ENCODE data around the gene RHOA. TPM values are rescaled to one million over a fixed set of nuclear protein-coding genes. Genes with fewer than 3 reads are reported as not detected.

RHOA gene
- total and polyA plus RNA-seq, 5 experiments from 2014 or later = 235 to 683 (median 478) TPM

Other genes starting within 250 kb of the RHOA start
- gene CCDC71, start 245.6 kb downstream of the RHOA start, total RNA-seq = 10 to 100 TPM; 44.0 to 44.7 TPM
- gene CCDC71, start 245.6 kb downstream of the RHOA start, polyA plus RNA-seq = 1 to 10 TPM; 1.6 to 2.0 (median 1.8) TPM
- gene KLHDC8B, start 240.4 kb downstream of the RHOA start, total RNA-seq = 1 to 10 TPM; 7.0 to 7.1 TPM
- 1 to 10 TPM; 3.6 to 4.9 (median 4.2) TPM for gene KLHDC8B, start 240.4 kb downstream of the RHOA start, polyA plus RNA-seq
- 10 to 100 TPM; 11.6 to 12.1 TPM for gene C3orf62, start 134.7 kb downstream of the RHOA start, total RNA-seq
- 1 to 10 TPM in 1 of 3 donors, under 1 TPM in 2; 0.73 to 1.4 (median 0.75) TPM for gene C3orf62, start 134.7 kb downstream of the RHOA start, polyA plus RNA-seq
- 100 to 1,000 TPM; 108 to 118 TPM for gene USP4, start 71.9 kb downstream of the RHOA start, total RNA-seq
- 10 to 100 TPM; 49.6 to 69.1 (median 50.6) TPM for gene USP4, start 71.9 kb downstream of the RHOA start, polyA plus RNA-seq
- gene GPX1, start 53.6 kb downstream of the RHOA start, total RNA-seq = 10 to 100 TPM; 73.6 to 83.7 TPM
- 100 to 1,000 TPM; 149 to 249 (median 224) TPM for gene GPX1, start 53.6 kb downstream of the RHOA start, polyA plus RNA-seq
- gene TCTA, start 447 bp upstream of the RHOA start, total RNA-seq = 10 to 100 TPM; 34.0 to 34.1 TPM
- 10 to 100 TPM; 37.6 to 48.8 (median 45.5) TPM for gene TCTA, start 447 bp upstream of the RHOA start, polyA plus RNA-seq
- gene AMT, start 10.5 kb upstream of the RHOA start, total RNA-seq = 1 to 10 TPM; 9.4 to 9.9 TPM
- 1 to 10 TPM; 1.6 to 3.1 (median 1.9) TPM for gene AMT, start 10.5 kb upstream of the RHOA start, polyA plus RNA-seq
- gene NICN1, start 17.3 kb upstream of the RHOA start, total RNA-seq = 10 to 100 TPM; 21.6 to 23.0 TPM
- gene NICN1, start 17.3 kb upstream of the RHOA start, polyA plus RNA-seq = 1 to 10 TPM; 7.4 to 9.7 (median 8.2) TPM
- gene DAG1, start 58.3 kb upstream of the RHOA start, total RNA-seq = 10 to 100 TPM; 16.8 to 20.3 TPM
- gene DAG1, start 58.3 kb upstream of the RHOA start, polyA plus RNA-seq = 1 to 10 TPM; 4.6 to 6.4 (median 4.7) TPM
- gene BSN, start 142.5 kb upstream of the RHOA start, total RNA-seq = under 1 TPM; 0.22 to 0.23 TPM
- gene BSN, start 142.5 kb upstream of the RHOA start, polyA plus RNA-seq = under 1 TPM in 1 of 3 donors, not detected in 2; 0.19 TPM

Measured in naive thymus-derived CD8-positive, alpha-beta T cell (primary cell).